Hematopoietic multipotent progenitor cell treated with erythropoietin and hydrocortisone succinate and interleukin-3 and kit ligand, for 4 days (in vitro differentiated cells): ENCODE measurements around the gene GIMAP2.
A peak's percentile ranks its signal among the peaks of the same experiment; 100 is the strongest.
"Not testable (repeated sequence)": the region's sequence is repeated elsewhere in the genome, so short reads cannot be mapped to it uniquely, and the experiment has no call there.

Source experiments
- DNase-seq: peaks from one replicate; pipeline ENCODE4 v3.0.0-alpha.2; 2015

Gene GIMAP2

GRCh38 chr7:150678601-150679000 is 6.9 kb upstream of the GIMAP2 start:
- not testable (repeated sequence) for DNase-seq

- DNase-seq: not testable (repeated sequence)
Measured at GRCh38 chr7:150680364-150680763, 5.1 kb upstream of the GIMAP2 start.

- DNase-seq: peak; percentile 44
Measured at GRCh38 chr7:150686030-150686631, 625 bp downstream of the GIMAP2 start.

GRCh38 chr7:150688630-150689029 is 3.1 kb downstream of the GIMAP2 start:
- DNase-seq: no peak

- DNase-seq: no peak
Measured at GRCh38 chr7:150695654-150696053, 10.1 kb downstream of the GIMAP2 start.

GRCh38 chr7:150703209-150703608 is 17.7 kb downstream of the GIMAP2 start:
- no peak for DNase-seq

GRCh38 chr7:150715293-150715692 is 29.8 kb downstream of the GIMAP2 start:
- DNase-seq: no peak

- no peak for DNase-seq
Measured at GRCh38 chr7:150715738-150716137, 30.2 kb downstream of the GIMAP2 start.

- peak; percentile 84 for DNase-seq
Measured at GRCh38 chr7:150716368-150716767, 30.9 kb downstream of the GIMAP2 start, which contains the start of gene GIMAP1. GIMAP1 (plus strand) TSS chr7:150716613; CDS start chr7:150719048, 2,435 bp downstream.

- no peak for DNase-seq
Measured at GRCh38 chr7:150716939-150717338, 31.4 kb downstream of the GIMAP2 start.

- DNase-seq: peak; percentile 38
Measured at GRCh38 chr7:150717814-150718420, 32.4 kb downstream of the GIMAP2 start.

- DNase-seq: no peak
Measured at GRCh38 chr7:150719436-150719835, 33.9 kb downstream of the GIMAP2 start.

GRCh38 chr7:150719960-150720891 is 34.7 kb downstream of the GIMAP2 start:
- no peak for DNase-seq

GRCh38 chr7:150721970-150722373 is 36.5 kb downstream of the GIMAP2 start:
- no peak for DNase-seq

GRCh38 chr7:150722431-150722931 is 37.0 kb downstream of the GIMAP2 start:
- no peak for DNase-seq

GRCh38 chr7:150723467-150723866 is 38.0 kb downstream of the GIMAP2 start:
- DNase-seq: no peak

GRCh38 chr7:150727381-150727780 is 41.9 kb downstream of the GIMAP2 start:
- no peak for DNase-seq

GRCh38 chr7:150728011-150728410 is 42.5 kb downstream of the GIMAP2 start:
- DNase-seq: no peak

GRCh38 chr7:150728609-150729008 is 43.1 kb downstream of the GIMAP2 start:
- DNase-seq: no peak

- DNase-seq: no peak
Measured at GRCh38 chr7:150731916-150732315, 46.4 kb downstream of the GIMAP2 start.

- DNase-seq: no peak
Measured at GRCh38 chr7:150732786-150733481, 47.4 kb downstream of the GIMAP2 start.

- DNase-seq: no peak
Measured at GRCh38 chr7:150733482-150734095, 48.1 kb downstream of the GIMAP2 start.
